Measurements from ENCODE around the gene JAM2. TPM values are rescaled to one million over a fixed set of nuclear protein-coding genes. Genes with fewer than 3 reads are reported as not detected.
A peak's percentile ranks its signal among the peaks of the same experiment; 100 is the strongest.

JAM2 gene
- total RNA-seq, 2 donors from 2014 or later: 0.33 to 3.4 TPM

DNA sequence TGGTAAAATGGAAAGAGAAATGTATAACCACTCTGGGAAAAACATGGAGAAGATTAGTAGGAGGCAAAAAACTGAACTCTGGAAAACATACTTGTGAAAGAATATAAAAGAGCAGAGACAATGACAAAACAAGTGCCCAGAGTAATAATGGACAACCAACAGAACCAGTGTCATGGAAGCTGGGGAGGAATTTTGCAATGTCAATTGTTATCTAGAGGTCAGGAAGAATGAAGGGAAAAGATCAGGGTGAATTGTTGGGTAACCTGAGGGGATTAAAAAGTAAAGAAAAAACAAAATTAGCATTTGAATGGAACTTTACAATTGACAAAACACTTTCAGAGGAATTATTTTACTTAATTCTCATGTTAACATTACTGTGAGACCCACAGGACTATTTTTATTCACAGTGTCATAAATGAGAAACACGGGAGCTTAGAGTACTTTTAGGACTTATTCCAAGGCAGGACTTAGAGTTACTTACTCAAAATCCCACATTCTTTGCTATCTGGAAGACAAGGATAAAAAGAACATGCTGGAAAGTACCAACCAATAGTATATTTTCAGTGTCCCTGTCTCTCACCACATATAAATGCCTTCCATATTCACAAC, 19.5 kb downstream of the JAM2 start:
- Histone ChIP-seq H3K9me3 (no peaks in the 10 kb centered on the region), H3K27ac (no peak overlapping the region), H3K4me3 (no peak overlapping the region), H3K27me3 (no peaks in the 10 kb centered on the region), H3K36me3 (replicated peaks in 1 of 2; ENCODE audit: insufficient read depth in 1 of 2, low read depth in 2 of 2) (no peaks in the 10 kb centered on the region), H3K4me1 (no peaks in the 10 kb centered on the region)
- no peak for DNase-seq
- ATAC-seq: no peak
- TF ChIP-seq, protein P1, sequence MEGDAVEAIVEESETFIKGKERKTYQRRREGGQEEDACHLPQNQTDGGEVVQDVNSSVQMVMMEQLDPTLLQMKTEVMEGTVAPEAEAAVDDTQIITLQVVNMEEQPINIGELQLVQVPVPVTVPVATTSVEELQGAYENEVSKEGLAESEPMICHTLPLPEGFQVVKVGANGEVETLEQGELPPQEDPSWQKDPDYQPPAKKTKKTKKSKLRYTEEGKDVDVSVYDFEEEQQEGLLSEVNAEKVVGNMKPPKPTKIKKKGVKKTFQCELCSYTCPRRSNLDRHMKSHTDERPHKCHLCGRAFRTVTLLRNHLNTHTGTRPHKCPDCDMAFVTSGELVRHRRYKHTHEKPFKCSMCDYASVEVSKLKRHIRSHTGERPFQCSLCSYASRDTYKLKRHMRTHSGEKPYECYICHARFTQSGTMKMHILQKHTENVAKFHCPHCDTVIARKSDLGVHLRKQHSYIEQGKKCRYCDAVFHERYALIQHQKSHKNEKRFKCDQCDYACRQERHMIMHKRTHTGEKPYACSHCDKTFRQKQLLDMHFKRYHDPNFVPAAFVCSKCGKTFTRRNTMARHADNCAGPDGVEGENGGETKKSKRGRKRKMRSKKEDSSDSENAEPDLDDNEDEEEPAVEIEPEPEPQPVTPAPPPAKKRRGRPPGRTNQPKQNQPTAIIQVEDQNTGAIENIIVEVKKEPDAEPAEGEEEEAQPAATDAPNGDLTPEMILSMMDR (IDR thresholded peaks at IDR 0.05): no peak
- TF ChIP-seq POLR2A (IDR thresholded peaks at IDR 0.05): no peak
- 17 to 27% methylated on average over 1 of the region's 1 CpG for WGBS, 2 donors
- intact Hi-C loops (cut with DNase I): no loop called here

DNA sequence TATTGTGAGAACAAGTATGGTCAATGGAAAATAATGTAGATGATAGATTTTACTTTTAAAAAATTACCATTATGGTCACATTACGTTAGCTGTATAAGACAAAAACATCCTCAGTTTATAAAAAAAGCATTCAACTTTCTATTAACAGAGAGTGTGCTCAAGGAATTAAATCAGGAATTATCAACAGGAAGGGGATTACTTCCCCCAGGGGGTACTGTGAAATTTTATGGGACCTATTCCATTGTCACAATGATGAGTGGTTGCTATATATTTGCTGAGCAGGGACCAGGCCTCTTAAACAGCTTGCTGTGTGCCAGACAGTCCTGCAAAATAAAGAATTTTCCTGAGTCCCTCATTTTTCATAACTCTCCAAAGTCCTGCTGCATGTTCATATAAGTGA, 21.2 kb downstream of the JAM2 start:
- WGBS, 2 donors: 86 to 96% methylated on average over 1 of the region's 1 CpG
- no peak for ATAC-seq
- H3K9me3 ChIP-seq: no peaks in the 10 kb centered on the region
- H3K36me3 ChIP-seq (replicated peaks in 1 of 2; ENCODE audit: insufficient read depth in 1 of 2, low read depth in 2 of 2): no peaks in the 10 kb centered on the region
- no peaks in the 10 kb centered on the region for H3K4me1 ChIP-seq
- H3K27me3 ChIP-seq: no peaks in the 10 kb centered on the region
- no peak overlapping the region for H3K27ac ChIP-seq
- no peak overlapping the region for H3K4me3 ChIP-seq
- intact Hi-C loops (cut with DNase I): no loop called here
- DNase-seq: no peak
- TF ChIP-seq, protein P1 (IDR thresholded peaks at IDR 0.05): no peak
- TF ChIP-seq POLR2A (IDR thresholded peaks at IDR 0.05): no peak

DNA sequence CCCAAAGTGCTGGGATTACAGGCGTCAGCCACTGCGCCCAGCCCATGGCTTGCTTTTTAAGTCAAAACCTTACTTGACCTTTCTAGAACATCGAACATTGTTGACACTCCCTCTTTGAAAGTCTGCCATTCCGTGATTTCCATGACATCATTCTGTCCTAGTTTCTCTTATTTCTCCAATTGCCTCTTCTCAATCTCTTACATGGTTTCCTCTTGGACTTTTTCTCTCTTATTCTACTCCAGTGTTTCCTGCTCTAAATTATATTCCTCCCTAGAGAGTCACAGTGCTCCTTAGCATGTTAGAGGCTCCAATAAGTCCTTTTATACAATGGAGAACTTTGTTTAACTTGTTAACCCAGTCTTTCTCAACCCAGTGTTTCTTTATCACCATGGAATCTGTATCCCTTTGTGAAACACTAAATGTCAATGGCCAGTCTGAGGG, 25.5 kb downstream of the JAM2 start:
- H3K27me3 ChIP-seq: no peaks in the 10 kb centered on the region
- WGBS, 2 donors: 61 to 70% methylated on average over 4 of the region's 4 CpGs
- ATAC-seq: peak; percentile 33
- H3K27ac ChIP-seq: no peak overlapping the region
- TF ChIP-seq, protein P1 (IDR thresholded peaks at IDR 0.05): no peak
- TF ChIP-seq POLR2A (IDR thresholded peaks at IDR 0.05): no peak
- no peaks in the 10 kb centered on the region for H3K9me3 ChIP-seq
- no peaks in the 10 kb centered on the region for H3K36me3 ChIP-seq (replicated peaks in 1 of 2; ENCODE audit: insufficient read depth in 1 of 2, low read depth in 2 of 2)
- no peak for DNase-seq
- no peaks in the 10 kb centered on the region for H3K4me1 ChIP-seq
- intact Hi-C loops (cut with DNase I): no loop called here
- no peak overlapping the region for H3K4me3 ChIP-seq

DNA sequence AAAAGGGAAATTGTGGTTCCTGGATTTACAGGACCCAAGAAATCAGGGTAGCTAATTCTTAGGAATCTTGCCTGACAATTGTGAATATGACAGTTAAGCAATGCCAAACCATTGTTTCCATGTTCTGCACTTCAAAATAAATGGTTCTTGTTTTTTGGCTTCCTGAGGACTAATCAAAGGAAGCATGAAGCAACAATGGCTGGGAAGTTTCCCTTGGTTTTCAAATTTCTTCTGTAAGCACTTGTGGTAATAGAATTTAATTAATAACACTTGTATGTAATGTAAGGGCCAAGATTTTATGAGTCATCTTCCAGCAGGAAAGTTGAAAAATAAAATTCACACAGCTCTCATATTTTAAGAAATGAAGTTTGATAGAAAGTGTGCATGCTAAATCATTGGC, 31.7 kb downstream of the JAM2 start:
- Histone ChIP-seq H3K27me3 (no peaks in the 10 kb centered on the region), H3K4me1 (no peaks in the 10 kb centered on the region), H3K4me3 (no peak overlapping the region), H3K9me3 (no peaks in the 10 kb centered on the region), H3K36me3 (replicated peaks in 1 of 2; ENCODE audit: insufficient read depth in 1 of 2, low read depth in 2 of 2) (no peaks in the 10 kb centered on the region), H3K27ac (no peak overlapping the region)
- DNase-seq (no peak), ATAC-seq (no peak)
- TF ChIP-seq POLR2A (IDR thresholded peaks at IDR 0.05): no peak
- intact Hi-C loops (cut with DNase I): no loop called here

DNA sequence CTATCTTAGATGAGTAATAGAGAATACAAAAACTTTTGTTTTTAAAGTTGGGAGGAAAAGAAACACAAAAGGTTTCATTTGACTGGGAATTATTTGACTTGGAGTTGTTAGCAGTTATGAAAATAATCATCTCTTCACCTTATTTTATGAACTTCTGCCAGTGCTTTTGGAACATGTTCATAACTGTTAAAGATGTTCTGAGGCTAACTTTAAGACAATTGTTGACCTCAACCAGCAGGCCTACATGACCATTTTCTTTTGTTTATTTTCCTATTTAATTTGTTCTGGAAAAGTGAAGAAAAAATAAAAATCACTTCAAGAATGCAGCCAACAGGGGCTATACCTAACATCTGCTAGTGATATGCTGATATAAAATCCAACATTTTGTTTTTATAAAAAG, 37.4 kb downstream of the JAM2 start:
- no peaks in the 10 kb centered on the region for H3K27me3 ChIP-seq
- DNase-seq (no peak), ATAC-seq (no peak)
- H3K36me3 ChIP-seq (replicated peaks in 1 of 2; ENCODE audit: insufficient read depth in 1 of 2, low read depth in 2 of 2): no peaks in the 10 kb centered on the region
- H3K9me3 ChIP-seq: no peaks in the 10 kb centered on the region
- no peak overlapping the region for H3K4me3 ChIP-seq
- H3K27ac ChIP-seq: no peak overlapping the region
- intact Hi-C loops (cut with DNase I): no loop called here
- TF ChIP-seq, protein P1 (IDR thresholded peaks at IDR 0.05): no peak
- no peak for TF ChIP-seq POLR2A (IDR thresholded peaks at IDR 0.05)
- H3K4me1 ChIP-seq: no peaks in the 10 kb centered on the region
